Neutrophil (primary cell): ENCODE data around the gene ATP6V0C.
A peak's percentile ranks its signal among the peaks of the same experiment; 100 is the strongest.

Experiments used
- H3K27ac ChIP-seq: fragments of 200-600 bp; sonication (generic); 2 replicates; pipeline ENCODE4 v1.5.1; 2016; ENCODE audit warnings: mild to moderate bottlenecking, moderate library complexity
- H3K27me3 ChIP-seq: fragments of 200-600 bp; sonication (generic); 2 replicates; pipeline ENCODE4 v1.6.0; 2016; ENCODE audit warnings: mild to moderate bottlenecking
- H3K36me3 ChIP-seq: fragments of 200-600 bp; sonication (generic); 2 replicates; pipeline ENCODE4 v1.5.1; 2017
- H3K4me1 ChIP-seq, 2 experiments: fragments of 200-600 bp in 1 of 2; sonication (generic) in 1 of 2; 1 replicate in 1 of 2; 2 replicates in 1 of 2; pipeline versions ENCODE4 v1.5.1 to v1.6.1; 2013 to 2016; ENCODE audit warnings: low read depth in 1 of 2, low read length in 1 of 2, mild to moderate bottlenecking in 1 of 2, moderate library complexity in 1 of 2; ENCODE audit not compliant: control insufficient read depth in 1 of 2, insufficient read depth in 1 of 2
- H3K4me3 ChIP-seq, 2 experiments: fragments of 200-600 bp in 1 of 2; sonication (generic) in 1 of 2; 1 replicate in 1 of 2; 2 replicates in 1 of 2; pipeline ENCODE4 v1.5.1; 2013 to 2016; ENCODE audit warnings: low read depth in 1 of 2, low read length in 1 of 2, mild to moderate bottlenecking in 1 of 2, moderate library complexity in 1 of 2
- H3K9me3 ChIP-seq: fragments of 200-600 bp; sonication (generic); 2 replicates; pipeline ENCODE4 v1.5.1; 2016
- CTCF ChIP-seq: fragments of 200-600 bp; sonication (generic); IDR thresholded peaks from 2 replicates; pipeline ENCODE4 v1.5.1; 2016; ENCODE audit warnings: antibody characterized with exemption

The ATP6V0C gene

GRCh38 chr16:2529061-2529931 lies 15.5 kb downstream of the ATP6V0C start:
- H3K4me1 ChIP-seq, result peaks cover 56 to 65% of the 10 kb centered on the region in 2 experiments
- no peak for TF ChIP-seq CTCF
- no peaks in the 10 kb centered on the region for H3K27me3 ChIP-seq
- peaks cover 39% of the 10 kb centered on the region for H3K36me3 ChIP-seq
- H3K9me3 ChIP-seq, result no peaks in the 10 kb centered on the region
- H3K27ac ChIP-seq, result peak overlapping the region; percentile 97
- H3K4me3 ChIP-seq, result no peak overlapping the region

DNA sequence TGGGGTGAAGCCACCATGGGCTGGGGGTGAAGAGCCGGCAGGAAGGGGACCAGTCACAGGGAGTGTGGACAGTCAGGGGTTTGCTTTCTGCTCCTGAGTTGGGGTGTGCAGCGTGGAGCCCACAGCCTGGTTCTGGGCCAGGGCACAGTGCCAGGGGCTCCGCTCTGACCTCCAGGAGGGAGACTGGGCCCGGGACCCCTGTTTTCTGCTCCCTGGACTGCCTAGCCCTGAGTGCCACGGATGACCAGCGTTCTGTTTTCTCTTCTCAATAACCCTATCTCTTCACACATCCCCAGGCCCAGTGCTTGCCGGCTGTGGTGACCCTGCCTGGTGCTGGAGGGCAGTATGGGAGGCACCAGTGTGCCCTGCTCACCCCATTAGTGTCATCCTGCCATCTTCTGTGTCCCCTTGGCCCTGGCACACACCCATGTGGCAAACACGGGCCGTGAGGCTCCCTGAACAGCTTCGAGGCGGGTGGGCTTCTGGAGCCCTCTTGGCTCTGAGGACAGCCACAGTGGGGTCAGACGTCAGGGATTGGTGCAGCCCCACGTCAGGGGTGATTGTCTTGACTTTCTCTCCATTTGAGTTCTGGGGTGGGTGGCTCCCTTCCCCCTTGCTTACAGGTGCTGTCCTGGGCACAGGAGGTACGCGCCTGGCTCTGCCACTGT lies 16.3 kb downstream of the ATP6V0C start:
- no peaks in the 10 kb centered on the region for H3K9me3 ChIP-seq
- H3K27ac ChIP-seq, result peak overlapping the region; percentile 97
- no peak for TF ChIP-seq CTCF
- H3K27me3 ChIP-seq, result no peaks in the 10 kb centered on the region
- H3K36me3 ChIP-seq, result peaks cover 38% of the 10 kb centered on the region
- H3K4me3 ChIP-seq, result no peak overlapping the region
- H3K4me1 ChIP-seq, result peaks cover 49 to 57% of the 10 kb centered on the region in 2 experiments

GRCh38 chr16:2530629-2531318 lies 17.0 kb downstream of the ATP6V0C start:
- Histone ChIP-seq H3K9me3 (no peaks in the 10 kb centered on the region), H3K4me1 (peaks cover 45 to 51% of the 10 kb centered on the region in 2 experiments), H3K27me3 (no peaks in the 10 kb centered on the region), H3K27ac (peak overlapping the region; percentile 97), H3K36me3 (peaks cover 38% of the 10 kb centered on the region), H3K4me3 (peak overlapping the region; percentile 66 to 81)
- no peak for TF ChIP-seq CTCF

- Histone ChIP-seq H3K36me3 (peaks cover 38% of the 10 kb centered on the region), H3K4me1 (peaks cover 45 to 51% of the 10 kb centered on the region in 2 experiments), H3K9me3 (no peaks in the 10 kb centered on the region), H3K27ac (peak within 1 kb of the TSS; percentile 97), H3K4me3 (peak within 1 kb of the TSS; percentile 66 to 81), H3K27me3 (no peaks in the 10 kb centered on the region)
- TF ChIP-seq CTCF, result no peak
Measured at GRCh38 chr16:2531371-2531695, 17.6 kb downstream of the ATP6V0C start, which contains the start of gene CEMP1. Gene CEMP1 (minus strand): TSS chr16:2531408. CDS start chr16:2531073, 335 bp downstream.

GRCh38 chr16:2531696-2532493 lies 18.1 kb downstream of the ATP6V0C start:
- H3K27me3 ChIP-seq, result no peaks in the 10 kb centered on the region
- no peaks in the 10 kb centered on the region for H3K9me3 ChIP-seq
- peak; percentile 14 for TF ChIP-seq CTCF
- H3K36me3 ChIP-seq, result peaks cover 38% of the 10 kb centered on the region
- H3K4me1 ChIP-seq, result peaks cover 44 to 51% of the 10 kb centered on the region in 2 experiments
- peak overlapping the region; percentile 97 for H3K27ac ChIP-seq
- H3K4me3 ChIP-seq, result peak overlapping the region; percentile 66 to 81
